ENCODE data around the gene LRRC73. TPM values are rescaled to one million over a fixed set of nuclear protein-coding genes. Genes with fewer than 3 reads are reported as not detected.
"Not testable (repeated sequence)": the region's sequence is repeated elsewhere in the genome, so short reads cannot be mapped to it uniquely, and the experiment has no call there.

The LRRC73 gene
- total RNA-seq, 1 donor from 2014 or later, result not detected

DNA sequence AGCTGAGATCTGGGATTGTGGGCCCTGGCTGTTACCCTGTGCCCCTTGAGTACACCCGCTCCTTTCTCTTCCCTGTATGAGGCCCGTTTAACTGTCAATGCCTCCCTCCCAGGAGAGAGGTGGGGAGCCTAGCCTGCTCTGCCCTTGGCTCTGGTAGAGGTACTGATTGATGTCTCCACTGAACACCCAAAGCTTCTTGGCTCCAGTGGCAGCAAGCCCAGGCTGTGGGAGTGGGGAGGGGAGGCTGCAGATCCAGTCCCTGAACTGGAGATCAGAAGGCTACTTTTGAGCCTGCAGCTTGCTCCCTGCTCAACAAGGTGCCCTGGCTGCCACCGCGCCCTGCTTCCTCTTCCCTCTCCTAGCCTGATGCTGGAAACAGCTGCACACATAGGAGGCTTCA, 7.5 kb downstream of the LRRC73 start:
- peaks cover 3% of the 10 kb centered on the region for H3K36me3 ChIP-seq (ENCODE audit: control insufficient read depth, insufficient read depth, low read length)
- no peak for DNase-seq (ENCODE audit: low read depth)
- H3K4me3 ChIP-seq (ENCODE audit: low read depth, low read length), result no peak overlapping the region
- no peaks in the 10 kb centered on the region for H3K27me3 ChIP-seq (ENCODE audit: control insufficient read depth, insufficient read depth, low read length)
- TF ChIP-seq, protein P1, sequence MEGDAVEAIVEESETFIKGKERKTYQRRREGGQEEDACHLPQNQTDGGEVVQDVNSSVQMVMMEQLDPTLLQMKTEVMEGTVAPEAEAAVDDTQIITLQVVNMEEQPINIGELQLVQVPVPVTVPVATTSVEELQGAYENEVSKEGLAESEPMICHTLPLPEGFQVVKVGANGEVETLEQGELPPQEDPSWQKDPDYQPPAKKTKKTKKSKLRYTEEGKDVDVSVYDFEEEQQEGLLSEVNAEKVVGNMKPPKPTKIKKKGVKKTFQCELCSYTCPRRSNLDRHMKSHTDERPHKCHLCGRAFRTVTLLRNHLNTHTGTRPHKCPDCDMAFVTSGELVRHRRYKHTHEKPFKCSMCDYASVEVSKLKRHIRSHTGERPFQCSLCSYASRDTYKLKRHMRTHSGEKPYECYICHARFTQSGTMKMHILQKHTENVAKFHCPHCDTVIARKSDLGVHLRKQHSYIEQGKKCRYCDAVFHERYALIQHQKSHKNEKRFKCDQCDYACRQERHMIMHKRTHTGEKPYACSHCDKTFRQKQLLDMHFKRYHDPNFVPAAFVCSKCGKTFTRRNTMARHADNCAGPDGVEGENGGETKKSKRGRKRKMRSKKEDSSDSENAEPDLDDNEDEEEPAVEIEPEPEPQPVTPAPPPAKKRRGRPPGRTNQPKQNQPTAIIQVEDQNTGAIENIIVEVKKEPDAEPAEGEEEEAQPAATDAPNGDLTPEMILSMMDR (IDR thresholded peaks at IDR 0.05; ENCODE audit: insufficient read depth, low read length, poor library complexity, severe bottlenecking), result no peak

DNA sequence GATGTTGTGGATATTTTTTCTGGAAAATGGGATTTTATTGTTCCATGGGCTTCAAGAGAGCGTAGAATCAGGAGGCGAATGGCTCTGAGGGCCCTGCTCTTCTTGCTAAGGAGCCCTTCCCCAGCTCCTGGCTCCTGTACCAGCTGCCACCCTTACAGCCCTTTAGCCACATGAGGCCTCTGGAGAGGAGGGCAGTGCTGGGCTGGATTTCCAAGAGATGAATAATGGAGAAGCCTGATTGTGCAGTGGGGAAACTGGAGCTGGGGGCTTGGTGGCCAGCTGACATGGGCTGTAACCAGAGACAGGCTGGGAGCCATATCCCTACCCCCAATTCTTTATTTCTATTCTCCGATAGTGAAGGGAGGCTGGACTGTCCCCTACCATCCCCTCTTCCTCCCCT, 9.2 kb downstream of the LRRC73 start:
- H3K4me3 ChIP-seq (ENCODE audit: low read depth, low read length), result no peak overlapping the region
- TF ChIP-seq, protein P1 (IDR thresholded peaks at IDR 0.05; ENCODE audit: insufficient read depth, low read length, poor library complexity, severe bottlenecking), result no peak
- H3K27me3 ChIP-seq (ENCODE audit: control insufficient read depth, insufficient read depth, low read length), result no peaks in the 10 kb centered on the region
- H3K36me3 ChIP-seq (ENCODE audit: control insufficient read depth, insufficient read depth, low read length), result peaks cover 3% of the 10 kb centered on the region
- DNase-seq (ENCODE audit: low read depth), result no peak

DNA sequence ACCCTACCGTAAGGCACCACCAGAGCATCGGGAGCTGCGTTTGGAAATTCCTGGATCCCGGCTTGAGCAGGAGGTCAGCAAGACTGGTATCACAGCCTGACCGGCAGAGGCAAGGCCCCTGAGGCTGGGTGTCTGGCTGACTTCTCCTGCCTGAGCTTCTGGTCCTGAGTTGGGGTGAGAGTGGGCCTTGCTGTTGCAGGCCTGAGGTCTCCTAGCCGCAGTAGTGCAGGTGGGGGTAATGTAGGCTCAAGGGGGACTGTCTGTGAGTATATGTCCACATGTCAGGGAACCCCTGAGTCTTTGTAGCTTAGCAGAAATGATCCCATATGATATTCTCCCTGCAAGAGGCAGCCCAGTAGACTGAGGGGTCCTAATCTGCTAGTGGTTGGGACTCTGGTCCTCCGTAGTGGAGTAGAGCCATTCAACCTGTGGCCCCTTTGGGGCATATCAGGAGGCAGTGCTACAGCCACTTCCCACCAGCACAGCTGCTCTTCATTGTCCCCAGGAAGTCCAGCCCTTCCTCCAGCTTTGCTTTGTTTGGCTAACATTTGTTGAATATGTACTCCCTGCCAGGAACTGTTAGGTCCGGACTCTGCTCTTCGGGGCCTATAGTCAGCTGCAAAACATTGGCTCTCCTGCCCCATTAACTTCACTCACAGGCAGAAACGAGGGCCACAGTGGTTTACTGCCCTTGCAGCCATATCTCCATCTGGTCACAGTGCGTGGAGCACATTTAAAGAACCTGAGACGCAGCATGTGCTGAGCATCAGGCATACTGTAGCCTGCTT, 10.9 kb downstream of the LRRC73 start:
- Histone ChIP-seq H3K27me3 (ENCODE audit: control insufficient read depth, insufficient read depth, low read length) (no peaks in the 10 kb centered on the region), H3K36me3 (ENCODE audit: control insufficient read depth, insufficient read depth, low read length) (peaks cover 3% of the 10 kb centered on the region)
- DNase-seq (ENCODE audit: low read depth), result no peak

DNA sequence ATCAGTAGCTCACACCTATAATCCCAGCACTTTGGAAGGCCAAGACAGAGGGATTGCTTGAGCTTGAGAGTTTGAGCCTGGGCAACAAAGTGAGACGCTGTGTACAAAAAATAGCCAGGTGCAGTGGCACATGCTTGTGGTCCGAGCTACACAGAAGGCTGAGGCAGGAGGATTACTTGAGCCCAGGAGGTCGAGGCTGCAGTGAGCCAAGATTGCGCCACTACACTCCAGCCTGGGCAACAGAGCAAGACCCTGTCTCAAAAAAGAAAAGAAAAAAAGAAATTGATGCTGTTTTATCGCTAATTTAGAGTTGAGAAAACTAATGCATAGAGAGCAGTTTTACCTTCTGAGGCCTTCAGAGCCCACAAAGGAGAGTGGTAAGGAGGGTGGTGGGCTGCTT, 11.9 kb downstream of the LRRC73 start:
- DNase-seq (ENCODE audit: low read depth); H3K27me3 ChIP-seq (ENCODE audit: control insufficient read depth, insufficient read depth, low read length); H3K4me3 ChIP-seq (ENCODE audit: low read depth, low read length); H3K36me3 ChIP-seq (ENCODE audit: control insufficient read depth, insufficient read depth, low read length): not testable (repeated sequence)

More for the DNA sequence above, 10.9 kb downstream of the LRRC73 start:
- no peak overlapping the region for H3K4me3 ChIP-seq (ENCODE audit: low read depth, low read length)
- TF ChIP-seq, protein P1 (IDR thresholded peaks at IDR 0.05; ENCODE audit: insufficient read depth, low read length, poor library complexity, severe bottlenecking), result no peak

DNA sequence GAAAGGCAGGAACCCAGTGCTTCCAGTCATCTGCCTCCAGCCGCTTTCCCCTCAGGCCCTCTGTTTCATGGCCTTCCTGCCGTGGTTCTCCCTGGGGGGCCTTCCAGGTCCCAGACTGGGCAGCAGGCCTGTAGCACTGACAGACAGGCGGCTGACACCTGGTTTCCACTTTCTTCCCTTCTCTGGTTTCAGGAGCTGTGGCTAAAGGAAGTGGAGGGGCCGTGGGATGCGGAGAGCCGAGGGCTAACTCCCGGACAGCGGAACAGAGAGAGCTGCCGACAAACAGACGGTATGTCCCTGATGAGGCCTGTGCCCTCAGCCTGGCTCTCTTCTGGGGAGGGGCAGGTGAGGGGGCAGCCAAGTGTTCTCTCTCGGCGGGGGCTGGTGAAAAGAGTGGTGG, 12.5 kb downstream of the LRRC73 start:
- no peaks in the 10 kb centered on the region for H3K27me3 ChIP-seq (ENCODE audit: control insufficient read depth, insufficient read depth, low read length)
- TF ChIP-seq, protein P1 (IDR thresholded peaks at IDR 0.05; ENCODE audit: insufficient read depth, low read length, poor library complexity, severe bottlenecking), result no peak
- peaks cover 1% of the 10 kb centered on the region for H3K36me3 ChIP-seq (ENCODE audit: control insufficient read depth, insufficient read depth, low read length)
- DNase-seq (ENCODE audit: low read depth), result no peak
- no peak overlapping the region for H3K4me3 ChIP-seq (ENCODE audit: low read depth, low read length)

DNA sequence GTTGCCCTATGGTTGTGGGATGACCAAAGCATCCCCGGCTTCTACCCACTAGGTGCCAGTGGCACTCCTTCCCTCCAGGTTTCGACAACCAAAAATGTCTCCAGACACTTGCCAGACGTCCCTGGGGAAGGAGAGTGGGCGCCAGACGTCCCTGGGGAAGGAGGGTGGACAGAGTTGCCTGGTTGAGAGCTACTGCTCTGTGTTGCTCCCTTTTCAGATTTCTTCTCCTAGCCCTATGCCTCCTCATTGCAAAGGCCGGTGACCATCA, 13.1 kb downstream of the LRRC73 start:
- H3K36me3 ChIP-seq (ENCODE audit: control insufficient read depth, insufficient read depth, low read length), result peaks cover 1% of the 10 kb centered on the region
- H3K4me3 ChIP-seq (ENCODE audit: low read depth, low read length), result no peak overlapping the region
- TF ChIP-seq, protein P1 (IDR thresholded peaks at IDR 0.05; ENCODE audit: insufficient read depth, low read length, poor library complexity, severe bottlenecking), result no peak
- H3K27me3 ChIP-seq (ENCODE audit: control insufficient read depth, insufficient read depth, low read length), result no peaks in the 10 kb centered on the region
- DNase-seq (ENCODE audit: low read depth), result no peak

All from kidney epithelial cell (primary cell).